ENCODE results near the gene RAPGEF3.

DNA sequence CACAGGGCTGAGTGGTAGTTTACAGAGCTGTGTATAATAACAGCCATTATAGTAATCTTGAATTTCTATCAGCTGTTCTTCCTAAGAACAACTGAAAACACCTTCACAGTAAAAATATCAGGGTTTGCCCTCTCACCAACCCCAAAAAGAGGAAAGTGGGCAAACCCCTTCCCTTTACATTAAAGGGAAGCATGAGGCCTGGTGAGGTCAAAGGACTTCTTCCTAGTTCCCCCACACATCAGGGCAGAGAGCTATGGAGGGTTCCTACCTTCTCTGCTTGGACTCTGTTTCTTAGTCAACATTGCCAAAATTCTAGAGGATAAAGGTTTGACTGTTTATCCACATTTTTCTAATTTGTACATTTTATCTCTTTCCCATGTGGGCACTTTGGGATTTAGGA lies 48.4 kb downstream of the RAPGEF3 start:
- no peak for TF ChIP-seq EZH2 (IDR thresholded peaks at IDR 0.05)
- TF ChIP-seq POLR2AphosphoS5 (IDR thresholded peaks at IDR 0.05; ENCODE audit: borderline replicate concordance, low read depth, low read length) = no peak
- no peak for TF ChIP-seq FOXP2 (optimal IDR thresholded peaks at IDR 0.05; ENCODE audit: control extremely low read depth, extremely low read length, insufficient read depth)

Measured in SK-N-MC (cell line).